Gastroesophageal sphincter (tissue), 4 donors: ENCODE measurements around the gene PPFIA4. TPM values are rescaled to one million over a fixed set of nuclear protein-coding genes. Genes with fewer than 3 reads are reported as not detected.
"Not testable (repeated sequence)": the region's sequence is repeated elsewhere in the genome, so short reads cannot be mapped to it uniquely, and the experiment has no call there.

Experiments used
- ATAC-seq: fragments of 150-250 bp; one replicate; pipeline ENCODE4 v1.9.1; 2016; ENCODE audit warnings: mild to moderate bottlenecking, moderate library complexity
- H3K27ac ChIP-seq, 4 donors: fragments of 200-600 bp; sonication (generic) in 3 of 4; 1 replicate in 3 of 4; 2 replicates in 1 of 4; pipeline ENCODE4 v1.5.1; 2016 to 2019
- H3K27me3 ChIP-seq: fragments of 200-600 bp; sonication (generic); one replicate; pipeline ENCODE4 v1.5.1; 2019
- H3K36me3 ChIP-seq, 2 donors: fragments of 200-600 bp; sonication (generic); one replicate each; pipeline ENCODE4 v1.5.1; 2019; ENCODE audit warnings: control low read depth in 1 of 2
- H3K4me1 ChIP-seq, 3 donors: fragments of 200-600 bp; sonication (generic); 1 replicate in 2 of 3; 2 replicates in 1 of 3; pipeline ENCODE4 v1.5.1; 2016 to 2019; ENCODE audit warnings: control low read depth in 2 of 3
- H3K4me3 ChIP-seq, 2 donors: fragments of 200-600 bp; sonication (generic); one replicate each; pipeline ENCODE4 v1.5.1; 2019; ENCODE audit warnings: mild to moderate bottlenecking in 1 of 2, moderate library complexity in 1 of 2
- H3K9me3 ChIP-seq, 3 donors: fragments of 200-600 bp; sonication (generic); one replicate each; pipeline ENCODE4 v1.5.1; 2017 to 2019; ENCODE audit warnings: control low read depth in 2 of 3
- EP300 ChIP-seq: sonication (generic); formaldehyde crosslinking; IDR thresholded peaks from one replicate; pipeline ENCODE4 v1.6.1; 2017; ENCODE audit warnings: antibody characterized with exemption, mild to moderate bottlenecking
- POLR2A ChIP-seq, 2 donors: fragments of 450-650 bp; IDR thresholded peaks; one replicate each; pipeline ENCODE4 v1.6.1; 2017; ENCODE audit warnings: antibody characterized with exemption in 2 of 2, mild to moderate bottlenecking in 2 of 2, moderate library complexity in 1 of 2
- POLR2AphosphoS5 ChIP-seq: sonication (generic); formaldehyde crosslinking; IDR thresholded peaks from one replicate; pipeline ENCODE4 v1.6.1; 2017; ENCODE audit warnings: antibody characterized with exemption
- whole genome bisulfite sequencing, 2 donors: methylation state at CpG; one replicate each; pipeline ENCODE4 v1.1.5; 2018; ENCODE audit warnings: low coverage in 1 of 2; 5-methylcytosine and 5-hydroxymethylcytosine counted together
- total RNA-seq, 4 donors: library from RNA; depleted of rRNA; stranded (reverse); fragments of >200 nt; gene quantifications; one replicate each; pipeline ENCODE4 v1.1.0, GENCODE V29; 2016
- TF ChIP-seq, protein P1 (sequence below), 4 experiments: fragments of 200-600 bp in 2 of 4; fragments of 450-650 bp in 2 of 4; sonication (generic) in 1 of 4; IDR thresholded peaks; one replicate each; pipeline ENCODE4 v1.5.1; 2017 to 2019; ENCODE audit warnings: antibody characterized with exemption in 4 of 4, mild to moderate bottlenecking in 2 of 4, moderate library complexity in 2 of 4

The PPFIA4 gene
- total RNA-seq, 4 donors from 2014 or later = 0.81 to 10.5 (median 1.7) TPM

DNA sequence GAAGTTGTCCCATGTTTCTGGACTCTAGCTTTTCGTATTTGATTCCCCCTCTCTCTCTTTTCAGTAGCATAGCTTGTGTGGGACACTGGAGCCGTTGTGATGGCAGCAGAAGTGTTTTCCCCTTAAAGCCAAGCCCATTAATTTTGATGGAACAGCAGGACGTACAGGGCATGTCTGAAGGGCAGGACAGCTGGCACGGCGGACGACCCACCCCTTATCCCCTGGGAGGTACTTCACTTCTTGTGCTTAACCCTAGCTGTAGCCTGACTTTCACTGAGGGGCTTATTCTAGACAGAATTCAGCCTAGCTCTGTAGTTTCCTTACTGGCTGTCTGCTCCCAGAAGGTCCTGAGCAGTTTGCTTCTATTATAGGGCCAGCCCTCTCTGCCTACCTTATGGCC lies 8.6 kb upstream of the PPFIA4 start:
- no peaks in the 10 kb centered on the region for H3K9me3 ChIP-seq
- no peak for TF ChIP-seq POLR2AphosphoS5
- no peak for TF ChIP-seq POLR2A (IDR thresholded peaks at IDR 0.05)
- no peak for TF ChIP-seq EP300
- TF ChIP-seq, protein P1, sequence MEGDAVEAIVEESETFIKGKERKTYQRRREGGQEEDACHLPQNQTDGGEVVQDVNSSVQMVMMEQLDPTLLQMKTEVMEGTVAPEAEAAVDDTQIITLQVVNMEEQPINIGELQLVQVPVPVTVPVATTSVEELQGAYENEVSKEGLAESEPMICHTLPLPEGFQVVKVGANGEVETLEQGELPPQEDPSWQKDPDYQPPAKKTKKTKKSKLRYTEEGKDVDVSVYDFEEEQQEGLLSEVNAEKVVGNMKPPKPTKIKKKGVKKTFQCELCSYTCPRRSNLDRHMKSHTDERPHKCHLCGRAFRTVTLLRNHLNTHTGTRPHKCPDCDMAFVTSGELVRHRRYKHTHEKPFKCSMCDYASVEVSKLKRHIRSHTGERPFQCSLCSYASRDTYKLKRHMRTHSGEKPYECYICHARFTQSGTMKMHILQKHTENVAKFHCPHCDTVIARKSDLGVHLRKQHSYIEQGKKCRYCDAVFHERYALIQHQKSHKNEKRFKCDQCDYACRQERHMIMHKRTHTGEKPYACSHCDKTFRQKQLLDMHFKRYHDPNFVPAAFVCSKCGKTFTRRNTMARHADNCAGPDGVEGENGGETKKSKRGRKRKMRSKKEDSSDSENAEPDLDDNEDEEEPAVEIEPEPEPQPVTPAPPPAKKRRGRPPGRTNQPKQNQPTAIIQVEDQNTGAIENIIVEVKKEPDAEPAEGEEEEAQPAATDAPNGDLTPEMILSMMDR (IDR thresholded peaks at IDR 0.05) = no peak
- H3K27ac ChIP-seq = no peak overlapping the region
- H3K36me3 ChIP-seq = peaks cover 15 to 100% of the 10 kb centered on the region in 2 donors
- no peaks in the 10 kb centered on the region for H3K4me1 ChIP-seq
- H3K4me3 ChIP-seq = no peak overlapping the region
- no peaks in the 10 kb centered on the region for H3K27me3 ChIP-seq
- ATAC-seq = no peak
- WGBS, 2 donors = 81 to 90% methylated on average over 2 of the region's 6 CpGs

DNA sequence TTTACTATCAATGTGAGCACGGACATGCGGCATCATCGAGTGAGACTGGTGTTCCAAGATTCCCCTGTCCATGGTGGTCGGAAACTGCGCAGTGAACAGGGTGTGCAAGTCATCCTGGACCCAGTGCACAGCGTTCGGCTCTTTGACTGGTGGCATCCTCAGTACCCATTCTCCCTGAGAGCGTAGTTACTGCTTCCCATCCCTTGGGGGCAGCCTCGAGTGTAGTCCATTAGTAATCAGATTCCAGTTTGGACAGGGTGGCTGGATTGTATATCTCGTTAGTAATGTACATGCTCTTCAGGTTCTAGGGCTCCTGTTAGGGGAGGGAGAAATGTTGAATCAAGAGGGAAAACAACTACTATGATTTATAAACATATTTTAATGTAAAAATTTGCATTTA lies 3.4 kb upstream of the PPFIA4 start:
- WGBS, 2 donors = 61 to 92% methylated on average over 3 of the region's 10 CpGs
- H3K27me3 ChIP-seq, ATAC-seq, H3K4me3 ChIP-seq, H3K27ac ChIP-seq, H3K9me3 ChIP-seq: not testable (repeated sequence)
- peaks cover 9 to 66% of the 10 kb centered on the region in 2 donors for H3K36me3 ChIP-seq
- H3K4me1 ChIP-seq = peaks cover 0 to 23% (median 3%) of the 10 kb centered on the region in 3 donors

DNA sequence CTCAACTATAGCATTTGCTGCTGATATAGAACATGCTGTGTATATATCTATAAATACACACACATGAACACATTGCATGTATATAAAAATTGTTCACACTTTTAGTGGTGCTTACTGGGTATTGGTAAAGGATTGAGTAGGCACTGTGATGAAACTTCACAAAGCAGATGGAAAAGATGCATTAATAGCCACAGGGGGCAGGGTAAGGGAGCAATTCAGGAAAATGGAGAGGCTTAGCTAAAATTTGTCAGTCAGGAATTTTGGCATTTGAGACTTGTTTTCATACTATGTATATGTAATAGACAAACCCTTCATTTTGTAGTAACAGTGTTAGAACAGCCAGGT lies 633 bp upstream of the PPFIA4 start:
- Histone ChIP-seq H3K4me1 (peaks cover 0 to 37% (median 3%) of the 10 kb centered on the region in 3 donors), H3K9me3 (no peaks in the 10 kb centered on the region), H3K27ac (peak overlapping the region in 3 of 4 donors; percentile 65 to 73 (median 70)), H3K27me3 (no peaks in the 10 kb centered on the region), H3K36me3 (peaks cover 3 to 38% of the 10 kb centered on the region in 2 donors), H3K4me3 (peak overlapping the region; percentile 36 to 56)
- TF ChIP-seq POLR2A (IDR thresholded peaks at IDR 0.05) = no peak
- TF ChIP-seq, protein P1 (IDR thresholded peaks at IDR 0.05) = no peak
- TF ChIP-seq EP300 = no peak
- ATAC-seq = no peak

DNA sequence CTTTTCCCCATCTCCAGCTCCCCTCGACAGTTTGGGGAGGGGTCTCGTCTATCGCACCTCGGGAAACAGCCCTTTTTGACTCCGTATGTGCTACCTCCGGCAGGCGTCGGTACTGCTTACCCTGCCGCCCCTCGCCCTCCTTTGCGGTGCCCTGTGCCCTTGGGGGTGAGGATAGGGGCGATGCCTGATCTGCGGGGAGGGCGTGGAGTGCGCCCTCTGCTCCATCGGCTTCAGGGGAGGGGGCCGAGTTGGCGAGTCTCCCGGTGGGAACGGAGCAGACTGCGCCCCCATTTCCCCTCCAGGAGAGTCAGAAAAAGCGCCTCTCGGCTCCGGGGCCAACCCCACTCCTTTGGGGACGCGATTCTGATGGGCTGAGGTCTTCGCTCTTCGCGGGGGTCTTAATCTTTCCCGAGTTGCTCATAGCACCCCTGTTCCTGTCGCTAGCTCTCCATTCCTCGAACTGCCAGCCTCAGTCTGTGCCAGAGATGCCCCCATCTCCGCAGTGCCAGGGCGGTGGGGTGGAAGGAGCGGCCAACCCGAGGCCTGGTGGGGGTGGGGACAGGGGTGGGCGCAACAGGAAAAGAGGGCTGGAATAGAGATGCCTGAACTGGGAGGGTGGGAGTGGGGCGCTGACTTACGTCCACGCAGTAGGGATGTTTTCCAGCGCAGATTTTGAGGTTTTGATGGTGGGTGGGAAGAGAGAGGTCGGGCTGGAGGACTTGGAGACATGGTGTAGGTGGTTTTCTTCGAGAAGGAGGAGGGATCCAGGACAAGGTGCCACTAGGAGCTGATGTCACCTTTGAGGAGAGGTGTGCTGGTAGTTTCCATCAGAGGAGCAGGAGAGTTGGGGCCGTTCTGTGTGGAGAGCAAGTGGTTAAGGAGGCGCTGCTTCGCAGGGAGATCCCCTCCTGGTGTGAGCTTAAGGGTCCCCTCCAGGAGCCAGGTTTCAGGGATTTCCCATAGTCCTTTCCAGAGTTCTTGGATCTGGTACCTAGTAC lies 674 bp downstream of the PPFIA4 start:
- peaks cover 0 to 37% (median 3%) of the 10 kb centered on the region in 3 donors for H3K4me1 ChIP-seq
- H3K36me3 ChIP-seq = peaks cover 0 to 25% of the 10 kb centered on the region in 2 donors
- 52% methylated on average over 5 of the region's 46 CpGs; no CpG with 5 or more reads in 1 of the 2 donors for WGBS, 2 donors
- TF ChIP-seq EP300 (no peak), POLR2A (IDR thresholded peaks at IDR 0.05) (no peak), POLR2AphosphoS5 (no peak)
- TF ChIP-seq, protein P1 (IDR thresholded peaks at IDR 0.05) = no peak
- H3K9me3 ChIP-seq = no peaks in the 10 kb centered on the region
- H3K4me3 ChIP-seq = peak overlapping the region; percentile 36 to 56
- no peaks in the 10 kb centered on the region for H3K27me3 ChIP-seq
- peak; percentile 16 for ATAC-seq
- peak overlapping the region in 2 of 4 donors; percentile 70 to 73 for H3K27ac ChIP-seq

DNA sequence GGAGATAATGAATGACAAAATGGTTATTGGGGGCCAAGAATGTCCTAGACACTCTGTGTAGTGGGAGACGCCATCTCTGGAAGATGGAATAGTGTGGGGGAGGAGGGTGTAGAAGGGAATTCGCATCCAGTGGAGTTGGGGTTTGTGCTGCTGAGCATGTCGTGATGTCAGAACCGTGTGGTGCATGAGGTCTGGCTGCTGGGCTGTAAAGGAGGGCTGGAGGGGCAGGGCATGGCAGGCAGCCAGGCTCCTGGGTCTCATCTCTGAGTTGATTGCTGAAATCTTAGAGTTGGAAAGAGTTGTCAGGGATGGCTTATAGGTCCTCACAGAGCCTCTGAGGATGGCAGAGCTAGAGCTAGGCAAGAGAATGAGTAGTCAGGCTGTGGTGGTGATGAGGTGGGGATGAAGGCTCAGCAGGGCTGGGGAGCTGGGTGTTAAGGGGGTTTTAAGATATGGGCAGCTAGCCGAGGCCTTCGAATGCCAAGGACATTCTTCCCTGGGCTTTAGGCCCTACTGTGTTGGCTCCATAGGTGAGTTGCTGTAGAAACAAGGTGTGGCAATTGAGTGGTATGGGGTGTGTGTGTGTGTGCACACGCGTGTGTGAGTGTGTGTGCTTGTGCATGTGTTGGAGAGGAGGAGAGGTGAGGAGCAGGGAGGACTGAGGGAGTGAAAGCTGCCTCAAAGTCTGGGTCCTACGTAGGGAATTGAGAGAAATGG lies 1.9 kb downstream of the PPFIA4 start:
- Histone ChIP-seq H3K9me3 (no peaks in the 10 kb centered on the region), H3K4me1 (peaks cover 0 to 37% (median 3%) of the 10 kb centered on the region in 3 donors), H3K27me3 (no peaks in the 10 kb centered on the region), H3K36me3 (peaks cover 0 to 17% of the 10 kb centered on the region in 2 donors), H3K27ac (no peak overlapping the region), H3K4me3 (no peak overlapping the region)
- ATAC-seq = no peak
- TF ChIP-seq EP300 (no peak), POLR2AphosphoS5 (no peak), POLR2A (IDR thresholded peaks at IDR 0.05) (no peak)
- TF ChIP-seq, protein P1 (IDR thresholded peaks at IDR 0.05) = no peak
- 83 to 84% methylated on average over 8 to 9 of the region's 9 CpGs for WGBS, 2 donors
